ENCODE data around the gene GYPB.
A peak's percentile ranks its signal among the peaks of the same experiment; 100 is the strongest.
"Not testable (repeated sequence)": the region's sequence is repeated elsewhere in the genome, so short reads cannot be mapped to it uniquely, and the experiment has no call there.

The GYPB gene

DNA sequence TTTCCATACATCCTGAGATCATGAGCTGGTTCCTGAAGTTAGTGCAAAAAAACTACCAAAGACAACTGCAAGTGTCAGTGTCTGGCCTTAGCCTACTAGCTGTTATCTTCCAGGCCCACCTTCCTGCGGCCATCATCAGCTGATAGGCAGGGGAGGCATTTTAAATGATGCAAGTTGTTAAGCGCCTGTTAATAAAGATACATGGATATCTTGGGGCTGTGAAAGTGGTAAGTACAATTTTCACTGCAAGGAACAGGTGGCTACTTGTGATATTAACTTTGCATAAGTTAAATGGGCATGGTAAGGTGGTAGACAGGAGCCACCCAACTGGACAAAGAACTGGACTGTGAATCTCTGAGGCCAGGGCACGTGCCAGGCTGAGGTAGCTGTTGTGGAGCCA, at the start of gene GYPB:
GYPB (minus strand) TSS at position 104 of the 400 bp plus-strand sequence; CDS start at position 11, 93 bp downstream.
- DNase-seq, result peak; percentile 91

DNA sequence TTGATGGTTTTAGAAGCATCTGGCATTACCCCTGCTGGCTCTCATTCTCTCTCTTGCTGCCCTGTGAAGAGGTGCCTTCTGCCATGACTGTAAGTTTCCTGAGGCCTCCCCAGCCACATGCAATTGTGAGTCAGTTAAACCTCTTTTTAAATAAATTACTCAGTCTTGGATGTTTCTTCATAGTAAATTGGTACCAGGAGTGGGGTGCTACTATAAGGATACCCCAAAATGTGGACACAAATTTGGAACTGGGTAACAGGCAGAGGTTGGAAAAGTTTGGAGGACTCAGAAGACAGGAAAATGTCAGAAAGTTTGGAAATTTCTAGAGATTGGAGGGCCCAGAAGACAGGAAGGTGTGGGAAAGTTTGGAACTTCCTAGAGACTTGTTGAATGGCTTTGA, 42.4 kb upstream of the GYPB start:
- DNase-seq, result not testable (repeated sequence)

DNA sequence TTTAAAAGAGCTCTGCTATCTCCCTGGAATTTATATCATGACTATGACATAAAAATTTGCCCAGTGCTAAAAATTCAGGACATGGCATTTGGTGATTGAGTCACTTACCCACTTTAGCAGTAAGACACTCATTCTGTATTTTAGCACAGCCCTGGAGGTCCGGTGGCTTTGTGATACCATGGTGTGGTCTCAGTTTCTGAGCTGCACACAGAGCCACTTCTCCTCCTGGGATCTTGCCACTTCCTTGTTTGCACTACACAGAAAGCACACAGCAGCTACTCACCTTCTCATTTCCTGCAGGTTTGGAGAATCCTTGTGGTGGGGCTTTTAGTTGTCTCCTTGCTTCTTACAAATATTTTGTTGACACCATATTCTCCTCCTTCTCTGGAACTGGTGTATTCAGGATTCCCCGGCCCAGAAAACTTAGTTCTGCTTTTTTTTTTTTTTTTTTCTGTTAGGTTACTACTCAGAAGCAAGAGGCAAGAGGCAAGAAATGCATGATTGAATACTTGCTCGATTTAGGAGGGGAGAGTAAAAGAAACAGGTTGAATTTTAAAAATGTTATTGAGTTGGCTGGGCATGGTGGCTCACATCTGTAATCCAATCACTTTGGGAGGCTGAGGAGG, 41.2 kb upstream of the GYPB start:
- peak; percentile 80 for DNase-seq

DNA sequence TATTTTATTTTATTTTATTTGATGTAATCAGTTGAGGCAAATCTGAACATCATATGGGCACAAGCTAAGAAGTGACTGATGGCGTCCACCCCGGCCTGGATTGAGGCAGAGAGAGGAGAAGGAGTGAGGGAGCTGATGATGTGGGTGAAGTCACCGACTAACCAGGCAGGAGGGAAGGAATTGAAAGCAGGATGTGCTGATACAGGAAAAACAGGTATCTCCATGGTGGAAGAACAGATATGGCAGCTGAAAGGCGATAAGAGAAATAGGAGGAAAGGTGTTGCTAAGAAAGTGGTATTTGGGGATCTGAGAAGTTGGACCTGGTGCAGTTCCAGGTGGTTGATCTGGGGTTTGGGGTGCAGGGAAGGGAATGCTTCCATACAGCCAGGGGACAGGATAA, 37.6 kb upstream of the GYPB start:
- no peak for DNase-seq

DNA sequence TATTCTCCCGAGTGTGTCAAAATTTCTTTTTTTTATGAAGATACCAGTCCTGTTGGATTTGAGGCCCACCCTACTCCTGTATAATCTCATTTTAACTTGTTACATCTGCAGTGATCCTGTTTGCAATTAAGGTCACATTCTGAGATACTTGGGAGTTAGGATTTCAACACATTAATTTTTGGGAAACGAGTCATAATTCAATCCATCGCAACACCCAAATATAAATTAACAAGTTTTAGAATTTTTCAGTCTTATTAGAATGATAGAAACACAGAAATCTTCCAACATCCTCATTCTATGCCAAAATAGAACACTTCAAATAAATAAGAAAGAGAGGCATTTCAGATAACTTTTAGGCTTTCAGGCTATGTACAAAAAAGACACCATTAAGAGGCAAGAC, 36.2 kb upstream of the GYPB start:
- DNase-seq, result not testable (repeated sequence)

DNA sequence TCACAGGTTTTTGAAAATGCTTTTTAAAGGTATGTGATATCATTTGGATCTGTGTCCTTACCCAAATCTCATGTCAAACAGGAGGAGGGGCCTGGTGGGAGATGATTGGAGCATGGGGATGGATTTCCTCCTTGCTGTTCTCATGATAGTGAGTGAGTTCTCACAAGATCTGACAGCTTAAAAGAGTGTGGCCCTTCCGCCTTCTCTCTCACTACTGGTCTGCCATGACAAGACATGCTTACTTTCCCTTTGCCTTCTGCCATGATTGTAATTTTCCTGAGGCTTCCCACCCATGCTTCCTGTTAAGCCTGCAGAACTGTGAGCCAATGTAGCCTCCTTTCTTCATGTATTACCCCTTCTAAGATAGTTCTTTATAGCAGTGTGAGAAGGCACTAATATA, 32.3 kb upstream of the GYPB start:
- not testable (repeated sequence) for DNase-seq

DNA sequence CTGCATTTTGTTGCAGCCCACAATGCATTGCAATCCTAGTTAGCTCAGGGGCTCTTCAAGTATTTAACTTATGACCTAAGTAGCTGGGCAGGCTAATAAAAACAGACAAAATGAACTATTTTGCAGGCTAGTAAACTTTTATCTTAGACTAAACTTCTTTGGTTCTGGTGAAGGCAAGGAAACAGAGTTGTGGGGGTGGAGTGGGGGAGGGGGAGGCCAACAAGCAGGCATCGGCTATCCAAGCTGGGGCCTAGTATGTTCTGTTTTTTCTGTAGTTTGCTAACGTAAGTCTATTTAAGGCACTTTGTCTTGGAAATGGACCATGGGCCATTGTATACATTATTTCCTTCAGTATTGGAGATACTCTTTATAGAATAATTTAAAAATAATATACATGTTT, 31.5 kb upstream of the GYPB start:
- DNase-seq, result peak; percentile 37

DNA sequence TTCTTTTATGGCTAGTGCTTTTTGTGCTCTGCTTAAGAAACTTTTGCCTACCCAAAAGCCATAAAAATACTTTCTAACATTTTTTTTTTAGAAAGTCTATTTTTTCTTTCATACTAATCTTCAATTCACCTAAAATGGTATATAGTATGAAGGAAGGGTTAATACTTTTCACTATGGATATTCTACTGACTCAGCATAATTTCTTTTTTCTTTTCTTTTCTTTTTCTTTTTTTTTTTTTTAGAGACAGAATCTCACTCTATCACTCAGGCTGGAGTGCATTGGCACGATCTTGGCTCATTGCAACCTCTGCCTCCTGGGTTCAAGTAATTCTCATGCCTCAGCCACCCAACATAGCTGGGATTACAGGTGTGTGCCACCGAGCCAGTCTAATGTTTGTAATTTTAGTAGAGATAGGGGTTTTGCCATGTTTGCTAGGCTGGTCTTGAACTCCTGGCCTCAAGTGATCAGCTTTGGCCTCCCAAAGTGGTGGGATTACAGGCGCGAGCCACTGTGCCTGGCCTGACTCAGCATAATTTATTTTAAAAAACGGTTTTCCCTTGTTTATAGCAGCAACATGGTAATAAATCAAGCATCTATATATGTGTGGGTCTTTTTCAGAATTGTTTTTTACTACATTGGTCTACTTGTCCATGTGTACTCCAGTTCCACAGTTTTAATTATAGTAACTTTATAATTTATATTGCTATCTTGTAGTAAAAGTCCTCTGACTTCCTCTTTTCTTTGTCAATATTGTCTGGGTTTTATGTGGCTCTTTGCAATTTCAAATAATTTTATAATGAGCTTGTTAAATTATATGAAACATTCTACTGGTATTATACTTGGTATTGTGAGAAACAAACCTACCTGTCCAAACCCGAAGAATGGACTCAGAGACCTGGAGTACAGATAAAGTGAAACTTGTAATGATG, 30.6 kb upstream of the GYPB start:
- DNase-seq, result peak; percentile 49

DNA sequence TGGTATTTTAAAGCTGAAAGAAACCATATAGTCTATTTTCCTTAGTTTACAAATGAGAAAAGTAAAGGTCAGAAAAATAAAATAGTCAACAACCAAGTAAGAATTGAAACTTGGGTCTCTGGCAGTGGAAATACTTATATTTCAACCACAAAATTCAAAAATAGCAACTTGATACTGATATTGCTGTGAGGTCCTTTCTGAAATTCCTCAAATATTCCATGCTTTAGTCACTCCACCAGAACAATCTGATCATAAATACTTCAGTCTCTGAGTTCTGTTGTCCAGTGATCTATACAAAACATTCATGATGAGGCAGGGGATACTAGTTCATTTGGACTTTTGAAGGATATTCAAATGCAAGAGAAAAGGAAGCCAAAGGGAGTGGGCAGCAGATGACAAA, 25.8 kb upstream of the GYPB start:
- DNase-seq, result not testable (repeated sequence)

DNA sequence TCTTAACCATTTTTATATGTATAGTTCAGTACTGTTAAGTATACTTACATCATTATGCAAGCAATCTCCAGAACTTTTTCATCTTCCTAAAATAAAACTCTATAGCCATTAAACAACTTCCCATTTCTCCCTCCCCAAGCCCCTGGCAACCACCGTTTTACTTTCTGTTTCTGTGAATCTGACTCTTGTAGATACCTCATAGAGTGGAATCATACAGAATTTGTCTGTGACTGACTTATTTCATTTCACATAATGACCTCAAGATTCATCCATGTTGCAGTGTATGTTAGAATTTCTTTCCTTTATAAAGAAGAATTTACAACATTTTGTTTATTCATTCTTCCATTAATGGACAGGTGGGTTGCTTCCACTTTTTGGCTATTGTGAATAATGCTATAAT, 13.4 kb upstream of the GYPB start:
- peak; percentile 83 for DNase-seq

DNA sequence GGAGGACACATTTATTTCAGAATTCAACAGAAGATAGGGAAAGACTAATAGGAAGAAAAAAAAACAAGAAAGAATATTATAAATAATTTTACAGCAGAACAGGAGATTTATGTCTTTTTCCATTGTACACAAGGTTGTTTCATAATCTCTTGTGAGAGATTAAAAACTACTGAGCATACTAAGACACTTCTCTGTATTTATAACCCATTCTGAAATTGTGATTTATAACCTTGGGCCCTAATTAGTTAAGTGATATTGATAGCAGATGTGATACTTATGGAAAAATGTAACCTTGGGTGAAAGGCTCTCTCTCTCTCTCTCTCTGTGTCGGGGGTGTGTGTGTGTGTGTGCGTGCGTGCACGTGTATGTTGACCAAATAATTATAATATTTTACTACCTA, 12.7 kb upstream of the GYPB start:
- DNase-seq, result not testable (repeated sequence)

DNA sequence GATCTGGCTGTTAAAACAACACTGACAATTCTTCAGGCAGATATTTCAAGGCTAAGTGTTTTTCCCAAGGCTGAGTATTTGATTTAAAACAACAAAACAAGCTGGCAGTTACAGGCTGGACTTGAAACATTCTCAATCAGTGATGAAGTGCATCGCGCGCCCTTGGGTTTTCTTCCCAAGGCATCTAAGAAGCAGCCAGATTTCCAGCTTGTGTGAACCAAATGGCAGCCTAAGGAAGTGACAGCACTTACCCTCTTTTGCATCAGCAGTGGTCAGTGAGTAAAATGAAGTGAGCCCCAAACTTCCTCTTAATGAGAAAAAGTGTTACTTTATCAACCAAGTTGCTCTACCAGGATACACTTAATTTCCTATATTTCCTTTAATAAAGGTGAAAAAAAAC, 12.2 kb upstream of the GYPB start:
- peak; percentile 53 for DNase-seq

DNA sequence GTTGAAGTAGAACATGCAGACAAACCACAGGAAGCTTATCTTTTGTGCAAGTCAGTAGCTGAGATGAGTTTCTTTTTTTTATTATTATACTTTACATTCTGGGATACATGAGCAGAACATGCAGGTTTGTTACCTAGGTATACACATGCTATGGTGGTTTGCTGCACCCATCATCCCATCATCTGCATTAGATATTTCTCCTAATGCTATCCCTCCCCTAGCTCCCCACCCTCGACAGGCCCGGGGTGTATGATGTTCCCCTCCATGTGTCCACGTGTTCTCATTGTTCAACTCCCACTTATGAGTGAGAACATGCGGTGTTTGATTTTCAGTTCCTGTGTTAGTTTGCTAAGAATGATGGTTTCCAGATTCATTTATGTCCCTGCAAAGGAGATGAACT, 11.5 kb upstream of the GYPB start:
- DNase-seq, result peak; percentile 70

DNA sequence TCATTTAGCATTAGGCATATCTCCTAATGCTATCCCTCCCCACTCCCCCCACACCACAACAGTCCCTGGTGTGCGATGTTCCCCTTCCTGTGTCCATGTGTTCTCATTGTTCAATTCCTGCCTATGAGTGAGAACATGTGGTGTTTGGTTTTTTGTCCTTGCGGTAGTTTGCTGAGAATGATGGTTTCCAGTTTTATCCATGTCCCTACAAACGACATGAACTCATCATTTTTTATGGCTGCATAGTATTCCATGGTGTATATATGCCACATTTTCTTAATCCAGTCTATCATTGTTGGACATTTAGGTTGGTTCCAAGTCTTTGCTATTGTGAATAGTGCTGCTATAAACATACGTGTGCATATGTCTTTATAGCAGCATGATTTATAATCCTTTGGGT, 7.5 kb upstream of the GYPB start:
- not testable (repeated sequence) for DNase-seq

DNA sequence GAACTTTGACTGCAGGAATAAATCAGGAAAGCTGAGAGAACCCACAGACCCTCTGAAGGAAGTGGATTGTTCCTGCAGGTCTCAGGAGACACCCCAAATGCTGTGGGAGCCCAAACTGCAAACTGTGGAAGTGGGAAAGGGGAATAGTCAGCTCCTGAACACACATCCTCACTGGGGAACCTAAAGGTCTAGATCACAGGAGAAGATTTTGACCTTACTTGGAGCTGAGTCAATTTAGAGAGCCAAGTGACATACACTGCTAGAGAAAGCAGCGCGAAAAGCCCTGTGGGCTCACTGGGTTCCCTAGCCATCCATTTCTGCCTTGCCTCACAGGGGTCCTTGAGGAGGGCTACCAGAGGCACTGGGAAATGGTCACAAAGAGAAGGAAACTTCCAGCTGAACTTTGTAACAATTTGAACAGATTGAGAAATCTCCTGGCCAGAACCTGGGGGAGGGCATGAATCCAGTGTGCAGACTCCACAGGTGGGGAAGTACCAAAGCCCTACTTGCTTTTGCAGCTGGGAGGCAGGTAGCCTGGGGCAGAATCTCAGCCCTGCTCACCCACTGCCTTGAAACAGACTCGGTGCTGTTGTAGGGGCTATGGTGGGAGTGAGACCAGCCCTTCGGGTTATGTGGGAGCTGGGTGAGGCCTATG, 5.3 kb upstream of the GYPB start:
- not testable (repeated sequence) for DNase-seq

DNA sequence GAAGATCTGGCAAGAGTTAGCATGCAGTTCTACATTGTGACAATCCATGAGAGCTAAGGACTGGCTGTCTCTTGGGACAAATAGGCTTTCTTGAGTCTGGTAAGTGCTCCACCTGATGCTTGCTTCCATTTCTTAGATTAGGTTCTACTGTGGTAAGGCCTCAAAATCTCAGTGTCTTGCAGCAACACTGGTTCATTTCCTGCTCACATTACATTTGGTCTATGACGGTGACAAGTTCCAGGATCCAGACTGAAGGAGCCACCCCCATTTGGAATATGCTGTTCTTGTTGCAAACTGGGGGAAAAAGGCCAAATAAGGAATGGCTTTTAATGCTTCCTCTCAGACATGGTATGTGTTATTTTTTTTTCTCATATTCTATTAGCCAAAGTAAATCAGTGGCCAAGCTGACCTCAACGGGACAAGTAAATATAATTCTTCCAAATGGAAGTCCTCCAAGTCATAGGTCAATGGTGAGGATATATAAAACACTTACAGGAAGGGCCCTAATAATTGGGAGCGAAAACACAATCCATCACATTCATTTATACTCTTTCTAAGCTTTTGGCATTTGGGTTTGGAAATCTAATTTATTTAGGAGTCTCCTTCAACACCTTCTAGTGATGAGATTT, 3.7 kb upstream of the GYPB start:
- DNase-seq, result not testable (repeated sequence)

DNA sequence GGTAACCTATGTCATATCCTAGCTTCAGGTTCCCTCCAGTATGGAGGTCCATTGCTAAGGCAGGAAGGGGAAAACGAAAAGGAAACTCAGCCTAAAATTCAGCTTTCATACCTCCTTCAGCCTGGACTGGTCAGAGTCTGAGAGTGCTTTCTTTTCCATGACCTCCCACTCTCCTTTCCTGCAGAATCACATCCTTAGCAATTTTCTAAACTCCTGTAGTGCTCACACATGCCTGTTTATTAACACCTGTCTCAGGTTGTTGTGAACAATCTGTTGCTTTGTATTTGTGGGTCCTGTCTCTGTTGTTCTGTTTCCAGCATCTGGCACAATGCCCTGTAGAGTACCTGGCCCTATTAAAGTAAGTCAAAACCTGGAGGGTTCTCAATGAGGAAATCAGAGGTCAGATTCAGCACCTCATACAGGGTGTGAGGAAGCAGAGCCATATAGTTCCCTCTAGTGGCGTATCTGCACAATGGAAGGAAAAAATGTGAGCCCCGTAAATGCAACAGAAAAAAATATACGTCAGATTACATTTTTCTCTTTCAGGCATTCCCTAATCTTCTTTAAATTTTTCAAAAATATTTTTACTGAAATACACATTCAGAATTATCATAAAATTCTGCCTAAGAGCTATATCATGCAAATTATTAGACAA, 2.3 kb upstream of the GYPB start:
- peak; percentile 79 for DNase-seq

DNA sequence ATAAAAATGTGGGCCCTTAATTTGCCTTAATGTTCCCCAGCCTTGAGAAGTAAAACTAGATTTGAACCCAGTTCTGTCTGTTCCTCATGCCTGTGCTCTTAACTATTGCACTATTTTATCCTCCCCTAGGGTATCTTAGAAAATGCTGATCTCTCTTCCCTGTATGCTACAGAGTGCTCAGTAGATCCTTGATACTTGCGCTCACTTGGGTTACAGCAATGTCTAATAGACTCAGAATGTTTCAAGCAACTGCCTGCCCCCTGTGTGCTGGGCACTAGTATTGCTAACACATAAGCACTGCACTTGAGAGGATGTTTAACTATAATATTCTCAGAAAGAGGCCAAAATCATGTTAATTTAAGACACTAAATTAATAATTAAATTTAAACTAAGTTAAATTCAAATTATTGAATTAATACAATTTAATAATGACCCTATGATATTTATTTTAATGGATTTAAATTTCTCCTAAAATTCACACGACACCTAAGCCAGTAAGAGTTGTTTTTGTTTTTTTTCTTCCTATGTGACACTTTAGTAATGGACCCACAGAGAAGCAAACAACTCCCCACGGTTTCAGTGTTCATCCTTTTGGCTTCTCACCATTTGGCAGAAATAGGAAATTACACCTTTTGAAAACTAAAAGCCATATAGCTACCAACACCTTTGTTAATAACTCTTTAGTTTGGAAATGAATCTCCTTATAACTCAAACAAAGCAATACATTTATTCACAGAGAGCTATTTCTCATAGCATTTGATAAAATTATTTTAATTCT, 768 bp downstream of the GYPB start:
- peak; percentile 71 for DNase-seq

DNA sequence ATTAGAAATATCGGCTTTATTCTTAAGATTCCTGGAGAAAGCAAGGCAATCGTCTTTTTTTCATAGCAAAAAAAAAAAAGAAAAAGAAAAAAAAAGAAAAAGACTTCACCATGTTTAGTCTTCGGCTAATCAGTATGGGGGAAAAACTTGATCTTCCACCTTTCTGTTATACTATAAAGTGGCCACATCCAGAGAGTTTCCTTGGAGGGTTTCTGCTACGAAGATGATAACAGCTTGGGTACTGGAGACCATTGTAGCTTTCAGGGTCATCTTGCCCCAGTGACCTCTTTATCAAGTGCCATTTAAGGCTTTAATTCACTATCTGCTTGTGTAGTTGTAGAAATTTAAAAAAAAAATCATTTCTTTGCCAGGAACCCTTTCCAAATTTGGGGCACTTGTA, 1.9 kb downstream of the GYPB start:
- not testable (repeated sequence) for DNase-seq

DNA sequence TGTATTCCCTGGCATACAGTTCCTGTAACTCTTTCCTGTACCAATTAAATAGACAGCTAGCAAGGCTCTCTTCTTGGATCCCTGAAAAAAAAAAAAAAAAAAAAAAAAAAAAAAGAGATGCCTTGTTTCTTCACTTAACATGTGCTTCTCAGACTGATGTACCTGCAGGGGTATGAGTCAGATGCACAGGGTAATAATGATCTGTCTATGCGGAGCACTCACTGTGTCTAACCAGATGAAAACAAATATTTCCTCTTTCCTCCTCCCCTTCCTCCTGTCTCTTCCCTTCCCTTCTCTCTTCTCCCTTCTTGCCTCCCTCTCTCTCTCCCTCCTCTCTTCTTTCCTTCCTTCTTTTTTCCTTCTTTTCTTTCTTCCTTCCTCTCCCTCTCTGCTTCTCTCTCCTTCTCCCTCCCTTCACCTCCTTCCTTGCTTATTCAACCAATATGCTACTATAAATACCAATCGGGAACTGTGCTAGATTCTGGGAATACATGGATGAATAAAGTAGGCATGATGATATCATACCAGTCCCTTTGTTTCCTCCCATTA, 3.0 kb downstream of the GYPB start:
- DNase-seq, result not testable (repeated sequence)

DNA sequence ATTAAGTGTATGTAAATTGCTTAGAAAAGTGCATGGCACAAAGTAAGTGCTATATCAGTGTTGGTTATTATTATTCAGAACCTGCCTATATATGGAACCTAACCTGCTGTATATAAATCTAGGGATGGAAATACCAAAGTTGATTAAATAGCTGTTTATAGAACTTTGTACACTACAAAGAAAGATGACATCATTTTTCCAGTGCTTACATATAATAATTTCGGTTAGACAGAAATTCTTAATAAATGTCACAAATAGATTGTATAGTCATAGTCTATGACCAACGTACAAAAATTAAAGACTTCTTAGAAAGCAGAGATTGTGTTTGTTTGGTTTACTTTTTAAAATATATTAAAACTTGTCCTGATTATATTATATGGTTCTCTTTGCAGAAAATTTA, 4.4 kb downstream of the GYPB start:
- DNase-seq, result no peak

DNA sequence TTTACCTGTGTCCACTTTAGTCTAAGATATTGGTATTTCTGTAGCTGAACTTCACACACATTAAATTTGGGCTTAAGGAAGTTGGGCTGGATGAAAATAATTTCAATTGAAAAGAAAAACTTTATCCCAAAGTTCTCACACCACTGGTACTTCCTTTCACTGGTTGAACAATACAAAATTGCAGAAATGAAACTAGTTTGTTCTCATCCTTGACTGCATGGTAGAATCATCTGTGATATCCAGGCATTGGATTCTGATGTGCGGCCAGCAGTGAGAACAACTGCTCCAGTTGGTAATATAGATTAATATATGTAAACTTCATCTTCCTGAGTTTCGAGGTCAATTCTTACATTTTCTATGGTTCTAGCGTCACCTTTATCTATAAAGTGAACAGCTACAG, 10.6 kb downstream of the GYPB start:
- not testable (repeated sequence) for DNase-seq

Data from OCI-M1 (cell line).